Measurements from ENCODE around the gene CD151. TPM values are rescaled to one million over a fixed set of nuclear protein-coding genes. Genes with fewer than 3 reads are reported as not detected.
A peak's percentile ranks its signal among the peaks of the same experiment; 100 is the strongest.

CD151 gene
- total and polyA plus RNA-seq, 2 donors, result 19.5 to 82.3 TPM

DNA sequence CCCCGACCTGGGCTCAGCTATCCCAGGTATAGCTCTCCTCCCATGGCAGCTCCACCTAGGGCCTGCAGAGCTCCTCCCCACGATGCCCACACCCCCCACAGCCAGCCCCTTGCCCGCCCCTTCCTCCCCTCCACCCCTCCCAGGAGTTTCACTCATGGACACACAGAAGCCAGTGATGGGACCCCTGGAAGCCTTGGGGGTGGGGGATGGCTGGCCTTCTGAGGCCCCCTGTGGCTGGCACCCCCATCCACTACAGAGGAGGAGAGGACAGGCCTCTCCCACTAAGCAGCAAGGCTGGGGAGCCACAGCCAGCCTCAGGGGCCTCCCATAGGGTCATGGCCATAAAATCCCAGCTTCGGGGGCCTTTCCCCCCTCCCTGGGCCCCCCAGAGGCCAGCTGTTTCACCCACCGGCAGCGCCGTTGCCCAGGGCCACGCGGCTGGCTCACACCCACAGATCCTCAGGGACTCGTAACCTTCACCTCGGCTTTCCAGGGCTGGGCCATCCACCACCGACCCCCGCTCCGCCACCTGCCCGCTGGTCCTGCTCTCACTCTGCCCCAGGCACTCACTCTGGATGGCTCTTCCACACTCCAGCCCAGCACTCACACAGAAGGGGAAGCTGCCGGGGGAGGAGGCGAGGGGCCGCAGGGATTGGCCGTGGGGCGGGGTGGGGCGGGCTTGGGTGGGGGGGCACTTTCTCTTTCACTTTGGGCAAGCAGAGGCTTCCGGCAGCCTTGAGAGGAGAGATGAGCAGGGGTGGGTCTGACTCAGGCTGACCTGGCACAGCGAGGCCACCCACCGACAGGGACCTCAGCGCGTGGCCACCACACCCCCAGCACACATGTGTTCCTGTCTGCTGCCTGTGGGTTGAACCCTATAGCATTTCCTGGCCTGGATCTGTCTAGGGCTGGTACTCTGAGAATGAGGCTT lies 36.9 kb upstream of the CD151 start:
- WGBS, result 7% methylated on average over 26 of the region's 26 CpGs

DNA sequence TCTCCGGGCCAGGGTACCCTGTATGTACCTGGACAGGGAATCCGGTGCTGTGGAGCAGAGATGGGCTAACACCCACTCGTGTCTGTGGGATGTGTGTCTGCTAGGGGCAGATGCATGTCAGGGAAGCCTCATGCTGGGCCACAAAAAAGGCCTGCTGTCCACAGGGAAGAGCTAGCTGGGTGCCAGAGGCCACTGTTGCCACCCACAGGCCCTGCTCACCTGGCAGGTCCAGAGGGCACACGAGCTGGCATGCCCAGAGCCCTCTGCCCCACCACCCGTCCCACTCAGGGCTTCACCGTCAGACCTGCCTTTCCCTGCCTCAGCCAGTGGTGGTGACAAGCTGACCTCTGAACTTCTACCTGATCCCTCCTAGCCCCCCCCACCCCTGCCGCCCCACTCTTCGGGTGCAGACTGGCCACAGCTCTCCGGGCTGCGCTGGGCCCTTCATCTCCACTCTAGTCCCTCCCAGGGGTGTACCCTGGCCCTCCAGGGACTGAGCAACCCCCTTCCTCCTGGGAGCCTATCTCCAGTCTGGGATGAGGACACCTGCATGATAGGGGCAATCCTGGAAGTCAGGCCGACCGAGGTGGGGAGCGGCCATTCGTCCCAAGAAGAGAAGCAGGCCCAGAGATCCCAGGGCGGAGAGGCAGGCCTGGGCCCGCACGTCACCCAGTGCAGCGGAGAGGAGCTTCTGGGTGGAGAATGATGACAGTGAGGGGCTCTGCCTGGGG lies 36.0 kb upstream of the CD151 start:
- Histone ChIP-seq H3K9me3 (ENCODE audit: control insufficient read depth in 2 of 2, insufficient read depth in 1 of 2, low read length in 1 of 2) (peaks cover 0 to 3% of the 10 kb centered on the region in 2 donors), H3K4me3 (ENCODE audit: low read length in 2 of 2) (peak overlapping the region; percentile 81 to 82), H3K27me3 (ENCODE audit: control insufficient read depth in 2 of 2, insufficient read depth in 1 of 2, low read length in 1 of 2) (no peaks in the 10 kb centered on the region), H3K27ac (ENCODE audit: low read depth in 1 of 2, low read length in 1 of 2) (peak overlapping the region; percentile 90 to 92), H3K4me1 (ENCODE audit: control insufficient read depth in 2 of 2, insufficient read depth in 2 of 2, low read length in 2 of 2) (peaks cover 21 to 31% of the 10 kb centered on the region in 2 donors), H3K36me3 (ENCODE audit: control insufficient read depth in 2 of 2, insufficient read depth in 2 of 2, low read length in 1 of 2) (peaks cover 34 to 53% of the 10 kb centered on the region in 2 donors)
- WGBS, result 38% methylated on average over 18 of the region's 18 CpGs
- DNase-seq (ENCODE audit: low read depth in 6 of 9, low spot score in 9 of 9), result no peak

More for the DNA sequence above, 36.9 kb upstream of the CD151 start:
- peak in 5 of 9 donors; percentile 54 to 85 (median 74) for DNase-seq (ENCODE audit: low read depth in 6 of 9, low spot score in 9 of 9)
- Histone ChIP-seq H3K27me3 (ENCODE audit: control insufficient read depth in 2 of 2, insufficient read depth in 1 of 2, low read length in 1 of 2) (peaks cover 0 to 2% of the 10 kb centered on the region in 2 donors), H3K4me1 (ENCODE audit: control insufficient read depth in 2 of 2, insufficient read depth in 2 of 2, low read length in 2 of 2) (peaks cover 23 to 31% of the 10 kb centered on the region in 2 donors), H3K4me3 (ENCODE audit: low read length in 2 of 2) (peak overlapping the region; percentile 81 to 82), H3K27ac (ENCODE audit: low read depth in 1 of 2, low read length in 1 of 2) (peak overlapping the region; percentile 90 to 92), H3K36me3 (ENCODE audit: control insufficient read depth in 2 of 2, insufficient read depth in 2 of 2, low read length in 1 of 2) (peaks cover 30 to 54% of the 10 kb centered on the region in 2 donors), H3K9me3 (ENCODE audit: control insufficient read depth in 2 of 2, insufficient read depth in 1 of 2, low read length in 1 of 2) (peaks cover 0 to 3% of the 10 kb centered on the region in 2 donors)

DNA sequence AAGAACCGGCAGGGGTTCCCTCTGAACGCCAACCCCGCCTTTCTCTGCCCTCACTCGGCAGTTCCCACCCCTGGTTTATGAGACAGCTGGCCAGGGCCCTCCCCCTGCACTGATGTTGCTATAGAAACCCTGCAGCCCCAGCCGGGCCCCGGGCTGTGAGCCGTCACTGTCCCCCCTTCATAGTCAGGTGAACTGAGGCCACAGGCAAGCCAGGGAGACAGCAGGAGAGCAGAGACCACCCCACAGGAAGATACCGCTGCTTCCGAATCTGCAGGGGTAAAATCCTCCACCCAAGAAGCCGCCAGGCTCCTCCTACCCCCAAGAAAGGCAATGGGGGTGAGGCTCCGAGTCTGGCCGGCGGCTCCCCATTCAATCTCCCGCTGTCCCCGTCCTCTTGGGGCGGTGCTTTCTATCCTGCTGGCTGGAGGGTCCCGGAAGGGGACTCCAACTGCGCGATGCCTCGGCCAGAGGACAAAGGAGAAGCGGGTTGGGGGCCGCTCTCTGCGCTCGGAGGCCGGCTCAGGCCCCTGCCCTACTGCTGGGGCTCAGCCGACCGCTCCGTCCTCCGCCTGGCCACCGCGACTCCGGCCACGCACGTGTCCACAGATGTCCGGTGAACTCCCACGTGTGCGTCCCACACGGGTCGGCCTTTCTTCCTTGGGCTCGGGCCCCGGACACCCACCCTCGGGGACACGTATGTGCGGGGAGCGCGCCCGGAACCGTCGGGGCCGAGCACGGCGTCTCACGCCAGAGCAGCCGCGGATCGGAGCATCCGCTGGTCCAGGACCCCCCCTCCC lies 35.3 kb upstream of the CD151 start:
- WGBS, result under 1% methylated on average over 57 of the region's 57 CpGs
- Histone ChIP-seq H3K27me3 (ENCODE audit: control insufficient read depth in 2 of 2, insufficient read depth in 1 of 2, low read length in 1 of 2) (no peaks in the 10 kb centered on the region), H3K36me3 (ENCODE audit: control insufficient read depth in 2 of 2, insufficient read depth in 2 of 2, low read length in 1 of 2) (peaks cover 35 to 54% of the 10 kb centered on the region in 2 donors), H3K4me1 (ENCODE audit: control insufficient read depth in 2 of 2, insufficient read depth in 2 of 2, low read length in 2 of 2) (peaks cover 21 to 32% of the 10 kb centered on the region in 2 donors), H3K27ac (ENCODE audit: low read depth in 1 of 2, low read length in 1 of 2) (peak overlapping the region; percentile 90 to 92), H3K9me3 (ENCODE audit: control insufficient read depth in 2 of 2, insufficient read depth in 1 of 2, low read length in 1 of 2) (peaks cover 0 to 3% of the 10 kb centered on the region in 2 donors), H3K4me3 (ENCODE audit: low read length in 2 of 2) (peak overlapping the region; percentile 81 to 82)
- DNase-seq (ENCODE audit: low read depth in 6 of 9, low spot score in 9 of 9), result peak in 6 of 9 donors; percentile 52 to 85 (median 70)

DNA sequence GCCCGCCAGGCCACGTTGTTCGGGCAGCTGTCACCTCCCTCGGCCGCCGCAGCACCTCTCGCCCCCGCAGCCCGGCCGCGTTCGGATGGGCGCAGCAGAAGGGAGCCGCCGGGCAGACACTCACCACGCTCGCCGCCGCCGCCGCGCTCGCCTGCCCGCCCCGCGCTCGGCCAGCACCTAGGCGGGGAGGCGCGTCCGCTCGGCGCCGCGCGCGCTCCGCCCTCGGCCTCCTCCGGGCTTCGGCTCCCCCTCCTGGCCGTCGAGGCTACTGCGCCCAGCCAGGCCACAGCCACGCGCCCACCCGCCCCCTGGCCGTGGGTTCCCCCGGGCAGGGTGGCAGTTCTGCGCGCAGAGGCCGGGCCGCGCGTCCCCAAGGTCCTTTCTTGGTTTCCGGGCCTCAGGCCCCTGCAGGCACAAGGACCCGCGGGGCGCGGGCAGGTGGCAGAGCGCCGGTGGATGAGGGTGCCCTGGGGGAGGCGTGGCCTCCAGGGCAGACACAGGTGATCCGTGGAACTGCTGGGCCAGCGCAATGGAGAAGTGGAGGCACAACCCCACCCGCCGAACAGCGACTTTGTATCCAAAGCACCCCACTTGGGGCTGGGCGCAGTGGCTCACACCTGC lies 34.5 kb upstream of the CD151 start, which contains the start of gene SLC25A22:
TSS of gene SLC25A22 (minus strand) at position 189 of the 621 bp plus-strand sequence. CDS start 3,275 bp downstream, outside the sequence.
- DNase-seq (ENCODE audit: low read depth in 6 of 9, low spot score in 9 of 9), result peak in 5 of 9 donors; percentile 57 to 83 (median 75)
- H3K4me3 ChIP-seq (ENCODE audit: low read length in 2 of 2), result peak within 1 kb of the TSS; percentile 81 to 82
- peaks cover 0 to 3% of the 10 kb centered on the region in 2 donors for H3K9me3 ChIP-seq (ENCODE audit: control insufficient read depth in 2 of 2, insufficient read depth in 1 of 2, low read length in 1 of 2)
- peaks cover 22 to 38% of the 10 kb centered on the region in 2 donors for H3K4me1 ChIP-seq (ENCODE audit: control insufficient read depth in 2 of 2, insufficient read depth in 2 of 2, low read length in 2 of 2)
- no peaks in the 10 kb centered on the region for H3K27me3 ChIP-seq (ENCODE audit: control insufficient read depth in 2 of 2, insufficient read depth in 1 of 2, low read length in 1 of 2)
- peaks cover 37 to 56% of the 10 kb centered on the region in 2 donors for H3K36me3 ChIP-seq (ENCODE audit: control insufficient read depth in 2 of 2, insufficient read depth in 2 of 2, low read length in 1 of 2)
- 4% methylated on average over 69 of the region's 69 CpGs for WGBS
- peak within 1 kb of the TSS; percentile 90 to 92 for H3K27ac ChIP-seq (ENCODE audit: low read depth in 1 of 2, low read length in 1 of 2)

DNA sequence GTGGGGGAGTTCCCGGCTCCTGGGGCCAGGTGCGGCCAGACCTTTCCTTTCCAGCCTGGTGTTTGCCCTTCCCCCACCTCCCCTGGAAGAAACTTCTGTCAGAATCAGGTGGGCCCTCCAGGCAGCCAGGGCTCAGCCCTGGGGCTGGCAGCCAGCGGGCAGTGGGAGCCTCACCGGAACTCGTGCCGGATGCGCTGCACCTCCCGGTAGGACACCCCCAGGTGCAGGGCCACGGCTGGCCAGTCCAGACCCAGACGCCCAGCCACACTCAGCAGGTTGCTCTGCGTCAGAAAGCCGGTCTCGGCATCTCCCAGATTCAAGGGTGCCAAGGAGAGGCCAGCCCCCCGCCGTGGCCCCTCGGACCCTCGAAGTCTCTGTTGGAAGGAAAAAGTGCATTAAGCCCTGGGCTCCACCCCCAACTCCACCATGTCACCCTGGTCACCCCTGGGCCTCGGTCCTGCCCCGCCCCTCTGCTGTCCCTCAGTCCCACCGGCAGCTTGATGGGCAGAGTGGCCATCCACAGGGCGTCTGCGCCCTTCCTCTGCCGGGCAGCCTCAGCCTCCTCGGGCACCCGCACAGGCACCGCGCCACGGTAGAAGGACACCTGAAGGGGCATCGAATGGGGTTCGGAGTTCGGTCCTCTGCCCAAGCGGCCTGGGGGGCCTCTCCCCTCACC lies 33.0 kb upstream of the CD151 start:
- H3K27me3 ChIP-seq (ENCODE audit: control insufficient read depth in 2 of 2, insufficient read depth in 1 of 2, low read length in 1 of 2), result no peaks in the 10 kb centered on the region
- H3K36me3 ChIP-seq (ENCODE audit: control insufficient read depth in 2 of 2, insufficient read depth in 2 of 2, low read length in 1 of 2), result peaks cover 38 to 43% of the 10 kb centered on the region in 2 donors
- H3K4me1 ChIP-seq (ENCODE audit: control insufficient read depth in 2 of 2, insufficient read depth in 2 of 2, low read length in 2 of 2), result peaks cover 37 to 54% of the 10 kb centered on the region in 2 donors
- DNase-seq (ENCODE audit: low read depth in 6 of 9, low spot score in 9 of 9), result no peak
- H3K27ac ChIP-seq (ENCODE audit: low read depth in 1 of 2, low read length in 1 of 2), result no peak overlapping the region
- no peak overlapping the region for H3K4me3 ChIP-seq (ENCODE audit: low read length in 2 of 2)
- peaks cover 0 to 3% of the 10 kb centered on the region in 2 donors for H3K9me3 ChIP-seq (ENCODE audit: control insufficient read depth in 2 of 2, insufficient read depth in 1 of 2, low read length in 1 of 2)
- WGBS, result 98% methylated on average over 32 of the region's 32 CpGs

DNA sequence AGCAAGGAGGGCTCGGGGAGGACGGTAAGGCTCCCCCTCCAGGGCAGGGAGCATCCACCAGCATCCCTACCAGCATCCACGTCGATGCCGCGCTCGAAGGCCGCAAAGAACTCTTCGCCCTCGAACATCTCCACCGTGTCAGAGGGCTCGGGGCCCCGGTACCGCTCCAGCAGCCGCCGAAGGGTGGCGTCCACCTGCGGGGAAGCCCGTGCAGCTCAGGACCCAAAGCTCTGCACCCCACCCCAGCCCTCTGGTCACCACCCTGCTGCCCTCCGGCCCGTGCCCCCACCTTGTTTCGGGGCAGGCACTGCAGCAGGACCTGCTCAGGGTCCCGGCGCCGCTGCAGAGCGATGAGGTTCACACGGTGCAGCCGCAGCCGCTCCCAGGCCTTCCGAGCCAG lies 32.3 kb upstream of the CD151 start:
- Histone ChIP-seq H3K4me3 (ENCODE audit: low read length in 2 of 2) (no peak overlapping the region), H3K27me3 (ENCODE audit: control insufficient read depth in 2 of 2, insufficient read depth in 1 of 2, low read length in 1 of 2) (no peaks in the 10 kb centered on the region), H3K4me1 (ENCODE audit: control insufficient read depth in 2 of 2, insufficient read depth in 2 of 2, low read length in 2 of 2) (peaks cover 37 to 50% of the 10 kb centered on the region in 2 donors), H3K9me3 (ENCODE audit: control insufficient read depth in 2 of 2, insufficient read depth in 1 of 2, low read length in 1 of 2) (peaks cover 0 to 7% of the 10 kb centered on the region in 2 donors), H3K36me3 (ENCODE audit: control insufficient read depth in 2 of 2, insufficient read depth in 2 of 2, low read length in 1 of 2) (peaks cover 38 to 43% of the 10 kb centered on the region in 2 donors), H3K27ac (ENCODE audit: low read depth in 1 of 2, low read length in 1 of 2) (no peak overlapping the region)
- 95% methylated on average over 30 of the region's 30 CpGs for WGBS
- DNase-seq (ENCODE audit: low read depth in 6 of 9, low spot score in 9 of 9), result no peak

DNA sequence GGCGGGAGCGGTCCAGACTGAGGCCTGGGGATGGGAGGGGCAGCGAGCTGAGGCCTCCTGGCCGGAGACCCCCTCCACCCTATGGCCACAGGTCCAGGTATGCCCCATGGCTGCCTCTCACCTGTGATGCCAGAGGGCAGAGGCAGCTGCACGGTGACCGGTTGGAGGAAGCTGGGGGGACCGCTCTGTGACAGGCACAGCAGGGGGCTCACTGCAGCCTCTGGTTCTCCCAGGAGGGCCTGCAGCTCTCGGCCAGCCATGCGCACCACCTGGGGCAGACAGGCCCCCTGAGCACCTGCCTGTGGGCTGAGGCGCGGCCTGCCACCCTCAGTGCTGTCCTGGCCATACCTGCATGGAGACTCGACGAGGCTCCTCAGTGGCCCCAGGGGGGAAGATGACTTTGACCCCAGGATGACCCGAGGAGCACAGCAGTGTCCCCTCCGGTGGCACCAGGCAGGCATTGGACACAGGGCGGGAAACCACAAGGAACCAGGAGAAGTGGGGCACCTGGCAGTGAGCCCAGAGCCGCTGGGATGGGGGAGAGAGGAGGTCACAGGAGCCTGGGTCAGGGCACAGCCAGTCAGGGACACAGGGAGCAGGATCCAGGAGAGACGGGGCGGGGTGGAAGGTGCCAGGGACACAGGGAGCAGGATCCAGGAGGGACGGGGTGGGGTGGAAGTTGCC lies 31.5 kb upstream of the CD151 start:
- Histone ChIP-seq H3K27ac (ENCODE audit: low read depth in 1 of 2, low read length in 1 of 2) (no peak overlapping the region), H3K4me1 (ENCODE audit: control insufficient read depth in 2 of 2, insufficient read depth in 2 of 2, low read length in 2 of 2) (peaks cover 34 to 46% of the 10 kb centered on the region in 2 donors), H3K27me3 (ENCODE audit: control insufficient read depth in 2 of 2, insufficient read depth in 1 of 2, low read length in 1 of 2) (no peaks in the 10 kb centered on the region), H3K9me3 (ENCODE audit: control insufficient read depth in 2 of 2, insufficient read depth in 1 of 2, low read length in 1 of 2) (peaks cover 0 to 5% of the 10 kb centered on the region in 2 donors), H3K36me3 (ENCODE audit: control insufficient read depth in 2 of 2, insufficient read depth in 2 of 2, low read length in 1 of 2) (peaks cover 38 to 43% of the 10 kb centered on the region in 2 donors), H3K4me3 (ENCODE audit: low read length in 2 of 2) (no peak overlapping the region)
- no peak for DNase-seq (ENCODE audit: low read depth in 6 of 9, low spot score in 9 of 9)
- WGBS, result 97% methylated on average over 20 of the region's 20 CpGs

Data from thymus (tissue), 11 donors.